HepG2 (cell line): ENCODE data around the gene NLGN3. TPM values are rescaled to one million over a fixed set of nuclear protein-coding genes. Genes with fewer than 3 reads are reported as not detected.

ENCODE experiments used
- ATAC-seq: fragments of 200-7000 bp; cut with Tn5 transposase; 3 replicates; pipeline ENCODE4 v1.9.1; 2020; ENCODE audit warnings: mild to moderate bottlenecking, moderate library complexity
- BruUV-seq: library from RNA; stranded (reverse); fragments of 400-500 nt; replicated peaks from 2 replicates; lab custom pipeline; 2021; lab: Mats Ljungman, UMichigan
- CTCF ChIA-PET: fragments of 300-600 bp; formaldehyde crosslinking; extraction: SDS; loops from one replicate; lab custom pipeline; 2021; ENCODE audit warnings: low total read pairs, inconsistent platforms, low intra/inter-chr PET ratio; lab: Yijun Ruan, JAX
- POLR2A ChIA-PET: fragments of 350-600 bp; sonication (Branson Sonifier 250); formaldehyde crosslinking; loops from one replicate; lab custom pipeline; 2020; ENCODE audit warnings: antibody characterized with exemption, inconsistent platforms; lab: Yijun Ruan, JAX
- DNase-seq: peaks from one replicate; pipeline ENCODE4 v3.0.0-alpha.2; 2015; ENCODE audit warnings: low spot score
- FAIRE-seq: peaks from 3 replicates; lab custom pipeline; 2011; peaks lifted over from hg19 to GRCh38; lab: Jason Lieb, UNC
- H2AFZ ChIP-seq: one replicate; pipeline ENCODE4 v1.6.1; 2011; ENCODE audit warnings: low read length, inconsistent platforms
- H3K27ac ChIP-seq: fragments of 300-600 bp; 3 replicates; pipeline ENCODE4 v1.8.0; 2011; ENCODE audit warnings: mixed run types, mild to moderate bottlenecking, mixed read lengths, low read length, inconsistent platforms; ENCODE audit not compliant: insufficient read depth; ENCODE audit errors: extremely low read length
- H3K27me3 ChIP-seq, 2 experiments: fragments of 200-600 bp in 1 of 2; 2 replicates in 1 of 2; 3 replicates in 1 of 2; pipeline versions ENCODE4 v1.6.0 to v1.8.0; 2011; ENCODE audit warnings: low read length in 2 of 2, mild to moderate bottlenecking in 2 of 2, moderate library complexity in 2 of 2, inconsistent platforms in 1 of 2; ENCODE audit not compliant: insufficient read depth in 2 of 2, control insufficient read depth in 1 of 2
- H3K36me3 ChIP-seq, 2 experiments: fragments of 200-600 bp in 1 of 2; replicated peaks in 1 of 2; 2 replicates in 1 of 2; 3 replicates in 1 of 2; pipeline versions ENCODE4 v1.5.1 to v1.8.0; 2011; ENCODE audit warnings: low read length in 2 of 2, inconsistent platforms in 1 of 2; ENCODE audit not compliant: insufficient read depth in 2 of 2, control insufficient read depth in 1 of 2
- H3K4me1 ChIP-seq: 2 replicates; pipeline ENCODE4 v1.5.1; 2012; ENCODE audit warnings: low read length, inconsistent platforms; ENCODE audit not compliant: insufficient read depth
- H3K4me2 ChIP-seq: 2 replicates; pipeline ENCODE4 v1.6.0; 2011; ENCODE audit warnings: low read depth, low read length, inconsistent platforms
- H3K4me3 ChIP-seq, 3 experiments: fragments of 200-600 bp in 1 of 3; sonication (generic), shearing (Covaris generic) in 1 of 3; replicated peaks in 1 of 3; 2 replicates each; pipeline ENCODE4 v1.5.1; 2011 to 2016; ENCODE audit warnings: low read length in 3 of 3, inconsistent platforms in 2 of 3, low read depth in 2 of 3, mild to moderate bottlenecking in 2 of 3, control low read depth in 1 of 3, mixed read lengths in 1 of 3; ENCODE audit not compliant: insufficient read depth in 1 of 3
- H3K79me2 ChIP-seq: one replicate; pipeline ENCODE4 v1.6.1; 2011; ENCODE audit warnings: low read length, inconsistent platforms; ENCODE audit not compliant: insufficient read depth
- H3K9ac ChIP-seq: 2 replicates; pipeline ENCODE4 v1.6.0; 2011; ENCODE audit warnings: mild to moderate bottlenecking, low read depth, low read length, inconsistent platforms; ENCODE audit not compliant: insufficient read depth
- H3K9me3 ChIP-seq: 2 replicates; pipeline ENCODE4 v1.5.1; 2012; ENCODE audit warnings: mild to moderate bottlenecking, low read length
- H4K20me1 ChIP-seq: 2 replicates; pipeline ENCODE4 v1.6.0; 2011; ENCODE audit warnings: inconsistent platforms, mild to moderate bottlenecking, low read length, moderate library complexity; ENCODE audit not compliant: insufficient read depth
- ELF3 ChIP-seq: IDR thresholded peaks from 2 replicates; pipeline ENCODE4 v1.6.1; 2016; ENCODE audit warnings: missing genetic modification reagents, missing compliant biosample characterization
- MED1 ChIP-seq: sonication (generic); formaldehyde crosslinking; IDR thresholded peaks from 2 replicates; pipeline ENCODE4 v1.4.0; 2020; ENCODE audit warnings: missing genetic modification reagents
- MTA1 ChIP-seq: sonication (generic); formaldehyde crosslinking; IDR thresholded peaks from 2 replicates; pipeline ENCODE4 v1.4.0; 2020; ENCODE audit warnings: missing genetic modification reagents, mild to moderate bottlenecking, borderline replicate concordance
- NR2F6 ChIP-seq, 2 experiments: IDR thresholded peaks; 2 replicates each; pipeline ENCODE4 v1.6.1; 2016; ENCODE audit warnings: antibody characterized with exemption in 1 of 2, mild to moderate bottlenecking in 1 of 2
- POLR2G ChIP-seq: fragments of 200-400 bp; formaldehyde crosslinking; IDR thresholded peaks from 2 replicates; pipeline ENCODE4 v1.6.1; 2018; ENCODE audit warnings: mild to moderate bottlenecking, low read depth, low read length, moderate library complexity
- PRDM10 ChIP-seq: sonication (generic); formaldehyde crosslinking; IDR thresholded peaks from 2 replicates; pipeline ENCODE4 v1.4.0; 2020; ENCODE audit warnings: low read depth, missing genetic modification reagents
- SP4 ChIP-seq: sonication (generic); formaldehyde crosslinking; IDR thresholded peaks from 2 replicates; pipeline ENCODE4 v1.8.1; 2023; ENCODE audit warnings: mild to moderate bottlenecking, missing genetic modification reagents
- TBX2 ChIP-seq: sonication (generic); formaldehyde crosslinking; IDR thresholded peaks from 2 replicates; pipeline ENCODE4 v1.5.0; 2020; ENCODE audit warnings: missing genetic modification reagents, mild to moderate bottlenecking, borderline replicate concordance
- ZBTB2 ChIP-seq: sonication (generic); formaldehyde crosslinking; IDR thresholded peaks from 2 replicates; pipeline ENCODE4 v1.8.0; 2022; ENCODE audit warnings: low read depth, missing genetic modification reagents
- ZFX ChIP-seq: sonication (generic); formaldehyde crosslinking; IDR thresholded peaks from 2 replicates; pipeline ENCODE4 v1.4.0; 2020; ENCODE audit warnings: mild to moderate bottlenecking, low read depth, missing genetic modification reagents, moderate library complexity
- ZNF501 ChIP-seq: sonication (generic); formaldehyde crosslinking; IDR thresholded peaks from 2 replicates; pipeline ENCODE4 v1.5.1; 2020; ENCODE audit warnings: mild to moderate bottlenecking, moderate library complexity, missing genetic modification reagents
- ZNF691 ChIP-seq: sonication (generic); formaldehyde crosslinking; IDR thresholded peaks from 2 replicates; pipeline ENCODE4 v1.4.0; 2020; ENCODE audit warnings: missing genetic modification reagents, low read depth, mild to moderate bottlenecking, borderline replicate concordance
- ZSCAN29 ChIP-seq: sonication (generic); formaldehyde crosslinking; conservative IDR thresholded peaks from 2 replicates; pipeline ENCODE4 v1.4.0; 2020; ENCODE audit warnings: mild to moderate bottlenecking, missing genetic modification reagents
- WGBS: methylation state at CpG from one replicate; pipeline ENCODE4 v1.1.6; 2017; ENCODE audit warnings: low lambda C conversion rate; 5-methylcytosine and 5-hydroxymethylcytosine counted together
- in situ Hi-C: cut with HindIII; loops from 2 replicates; pipeline ENCODE4 v1.10.0; 2017; ENCODE audit warnings: low pct_unique_long_range_greater_than_20kb; ENCODE audit not compliant: extremely low pct_ligation_motif_present
- intact Hi-C: fragments of 100-400 bp; cut with micrococcal nuclease; formaldehyde crosslinking; loops from one replicate; pipeline ENCODE4 v1.10.0; 2022; ENCODE audit not compliant: unreplicated experiment
- polyA plus RNA-seq, 8 experiments: library from polyadenylated mRNA; depleted of rRNA in 3 of 8; stranded (reverse) in 7 of 8; unstranded in 1 of 8; fragments of >200 nt; fragmentation: Illumina TruSeq in 4 of 8; extraction: Trizol in 4 of 8; gene quantifications; 2 replicates each; pipeline versions ENCODE4 v1.2.1 to v1.2.3, GENCODE V29; 2011 to 2016; ENCODE audit warnings: low read depth in 4 of 8, missing spikeins in 1 of 8, mixed read lengths in 1 of 8; ENCODE audit not compliant: insufficient read depth in 1 of 8
- total RNA-seq, 5 experiments: library from RNA; depleted of rRNA; stranded (reverse); fragments of >200 nt; fragmentation: Illumina TruSeq; extraction: Trizol; gene quantifications; 2 replicates each; pipeline ENCODE4 v1.2.3, GENCODE V29; 2016; ENCODE audit warnings: low read depth in 1 of 5

Gene NLGN3
- total and polyA plus RNA-seq, 2 of the 13 experiments (the other 11 are each of a cell fraction or from before 2014, with no cell fraction given), result 0.04 to 0.16 TPM

- TF ChIP-seq PRDM10 (CRISPR knock-in tag) (0 out of 2 replicates have a peak, but pooled peaks have one; percentile 29), MTA1 (CRISPR knock-in tag) (0 out of 2 replicates have a peak, but pooled peaks have one; percentile 49), ELF3 (CRISPR knock-in tag) (peak; percentile 9; the same call in 1 of the 2 replicates)
These were observed 70.1 kb downstream of the NLGN3 start (continued) for GRCh38 chrX:71214604-71215337.

GRCh38 chrX:71215338-71215912 is 70.8 kb downstream of the NLGN3 start:
- peak overlapping the region; percentile 82 for H3K9ac ChIP-seq
- in situ Hi-C loops (no loop called here), intact Hi-C loops (loop anchor here (5.0 kb wide), 1 partner anchor 33 kb away; no protein-coding TSS in a partner anchor)
- peaks cover 47% of the 10 kb centered on the region for H3K4me1 ChIP-seq
- BruUV-seq, result TSS peak; percentile 75
- no CpG with 5 or more reads among the region's 10 CpGs for WGBS
- peak overlapping the region; percentile 76 to 79 (median 78) for H3K4me3 ChIP-seq
- FAIRE-seq, result no peak
- H3K27me3 ChIP-seq, result no peaks in the 10 kb centered on the region; a peak in 1 of 5 replicates
- H3K79me2 ChIP-seq, result peaks cover 24% of the 10 kb centered on the region
- ATAC-seq, result peak; percentile 2
- ChIA-PET CTCF (no interaction called here), POLR2A (interaction anchor here (1.0 to 5.5 kb wide), 13 partner anchors 8 to 151 kb away, joined by 3 to 140 read pairs (median 10); partner anchors contain the start of genes GJB1, MED12, NONO and TAF1)
- peak overlapping the region; percentile 82 for H3K4me2 ChIP-seq
- H3K36me3 ChIP-seq, result no peaks in the 10 kb centered on the region
- H3K27ac ChIP-seq, result peak overlapping the region; percentile 91
- H2AFZ ChIP-seq, result no peak overlapping the region
- DNase-seq, result no peak
- H4K20me1 ChIP-seq, result no peaks in the 10 kb centered on the region
- H3K9me3 ChIP-seq, result no peaks in the 10 kb centered on the region
- TF ChIP-seq POLR2G (peak; percentile 11; the same call in 1 of the 2 replicates), ZBTB2 (no peak), SP4 (CRISPR knock-in tag) (0 out of 2 replicates have a peak, but pooled peaks have one; percentile 33), MED1 (CRISPR knock-in tag) (peak; percentile 5; the same call in 1 of the 2 replicates), ZNF691 (peak; percentile 5; the same call in 1 of the 2 replicates), NR2F6 (IDR thresholded peaks at IDR 0.05) (0 out of 2 replicates have a peak, but pooled peaks have one; percentile 3), NR2F6 (CRISPR knock-in tag; IDR thresholded peaks at IDR 0.05) (no peak), ZSCAN29 (CRISPR knock-in tag) (0 out of 2 replicates have a peak, but pooled peaks have one; percentile 13), ZFX (peak; percentile 29; the same call in 1 of the 2 replicates), TBX2 (CRISPR knock-in tag) (0 out of 2 replicates have a peak, but pooled peaks have one; percentile 6), ZNF501 (CRISPR knock-in tag) (0 out of 2 replicates have a peak, but pooled peaks have one; percentile 13)
